Activated T-cell treated with anti-CD3 and anti-CD28 coated beads, Interleukin-2, amount 50 U/mL, for 4 hours (primary cell): Measurements from ENCODE around the gene DAB2IP. TPM values are rescaled to one million over a fixed set of nuclear protein-coding genes. Genes with fewer than 3 reads are reported as not detected.

Experiments used
- ATAC-seq, 2 donors: fragments of 200-7000 bp; cut with Tn5 transposase; one replicate each; pipeline ENCODE4 v1.10.0; 2021
- DNase-seq: peaks from one replicate; pipeline ENCODE4 v3.0.0-alpha.2; 2020
- H3K27me3 Mint-ChIP-seq: one replicate; pipeline ENCODE4 v1.8.0; 2021; ENCODE audit warnings: low read depth, mixed read lengths
- H3K36me3 Mint-ChIP-seq: one replicate; pipeline ENCODE4 v1.8.0; 2022; ENCODE audit warnings: mixed read lengths; ENCODE audit not compliant: insufficient read depth
- H3K4me1 Mint-ChIP-seq: one replicate; pipeline ENCODE4 v1.8.0; 2021; ENCODE audit warnings: low read depth, mixed read lengths
- H3K4me3 Mint-ChIP-seq: one replicate; pipeline ENCODE4 v1.8.0; 2021; ENCODE audit warnings: mild to moderate bottlenecking, moderate library complexity, mixed read lengths
- H3K9me3 Mint-ChIP-seq: one replicate; pipeline ENCODE4 v1.8.0; 2021; ENCODE audit warnings: mixed read lengths
- total RNA-seq, 3 donors: library from RNA; stranded (reverse); gene quantifications; one replicate each; pipeline ENCODE4 v1.2.1, GENCODE V29; 2021

Gene DAB2IP
- total RNA-seq, 3 donors from 2014 or later, result 0.14 to 0.24 (median 0.18) TPM

DNA sequence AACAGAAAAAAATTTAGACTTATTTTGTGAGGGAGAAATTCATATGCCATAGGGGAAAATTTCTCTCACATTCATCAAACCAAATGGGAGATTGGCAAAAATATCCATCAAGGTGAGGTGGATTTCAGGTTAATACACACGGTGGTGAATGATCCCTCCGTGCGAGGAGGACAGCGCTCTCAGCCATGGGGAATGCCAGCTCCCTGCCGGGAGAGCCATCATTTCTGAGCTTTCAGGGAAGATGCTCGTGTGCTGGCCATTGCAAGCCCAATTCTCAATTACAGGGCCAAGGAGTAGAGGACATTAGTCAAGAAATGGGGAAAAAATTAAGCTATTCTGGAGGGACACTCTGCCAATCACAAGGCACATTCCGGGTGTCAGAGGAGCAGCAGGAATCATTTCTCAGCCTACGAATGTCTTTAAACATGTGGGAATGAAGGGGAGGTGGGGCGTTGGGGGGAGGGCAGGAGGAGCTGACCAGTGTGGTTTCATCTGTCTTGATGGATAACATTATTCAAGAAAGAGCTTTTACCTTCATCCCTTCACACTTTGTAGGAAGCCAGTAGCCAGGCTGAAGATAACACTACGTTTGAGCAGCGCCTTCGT, 165.5 kb downstream of the DAB2IP start:
- DNase-seq (no peak), ATAC-seq (no peak)
- H3K9me3 Mint-ChIP-seq, result no peaks in the 10 kb centered on the region
- H3K27me3 Mint-ChIP-seq, result no peaks in the 10 kb centered on the region
- H3K36me3 Mint-ChIP-seq, result no peaks in the 10 kb centered on the region
- H3K4me3 Mint-ChIP-seq, result no peak overlapping the region
- H3K4me1 Mint-ChIP-seq, result no peaks in the 10 kb centered on the region

GRCh38 chr9:121817476-121817875, 166.0 kb downstream of the DAB2IP start:
- Mint-ChIP-seq H3K36me3 (no peaks in the 10 kb centered on the region), H3K4me3 (no peak overlapping the region), H3K9me3 (no peaks in the 10 kb centered on the region), H3K27me3 (no peaks in the 10 kb centered on the region), H3K4me1 (no peaks in the 10 kb centered on the region)
- ATAC-seq (no peak), DNase-seq (no peak)

DNA sequence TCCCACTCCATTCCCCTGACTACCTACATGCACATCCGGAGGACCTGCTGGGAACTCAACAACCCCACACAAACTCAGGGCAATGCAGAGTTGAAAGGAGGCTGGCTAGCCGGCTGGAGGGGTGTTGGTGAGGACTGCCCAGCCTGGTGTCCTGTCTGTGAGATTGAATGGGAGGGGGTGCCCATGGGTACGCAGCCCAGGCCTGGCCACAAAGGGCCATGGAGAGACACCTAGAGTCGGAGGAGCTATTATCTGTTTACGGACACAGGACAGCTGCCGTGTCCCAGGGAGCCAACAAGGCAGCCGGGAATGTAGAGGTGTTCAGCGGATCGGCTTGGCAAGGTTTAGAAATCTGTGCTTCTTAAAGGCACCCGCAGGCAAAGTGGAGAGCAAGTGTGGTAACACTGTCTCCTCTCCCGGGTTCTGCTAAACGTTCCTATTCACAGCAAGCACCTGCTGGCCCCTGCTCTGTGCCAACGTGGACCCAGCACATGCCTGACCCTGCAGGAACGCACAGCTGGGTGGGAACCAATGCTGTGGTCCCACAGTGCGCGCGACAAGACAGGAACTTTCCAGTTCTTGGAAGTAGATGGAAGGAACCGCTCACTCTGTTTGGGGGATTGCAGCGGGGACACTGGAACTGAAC, 166.7 kb downstream of the DAB2IP start:
- Mint-ChIP-seq H3K36me3 (no peaks in the 10 kb centered on the region), H3K9me3 (no peaks in the 10 kb centered on the region), H3K4me3 (no peak overlapping the region), H3K4me1 (no peaks in the 10 kb centered on the region), H3K27me3 (no peaks in the 10 kb centered on the region)
- ATAC-seq, result no peak
- no peak for DNase-seq

GRCh38 chr9:121818841-121819427, 167.5 kb downstream of the DAB2IP start:
- no peaks in the 10 kb centered on the region for H3K27me3 Mint-ChIP-seq
- no peaks in the 10 kb centered on the region for H3K9me3 Mint-ChIP-seq
- H3K4me3 Mint-ChIP-seq, result no peak overlapping the region
- ATAC-seq (no peak), DNase-seq (no peak)
- H3K36me3 Mint-ChIP-seq, result no peaks in the 10 kb centered on the region
- no peaks in the 10 kb centered on the region for H3K4me1 Mint-ChIP-seq

DNA sequence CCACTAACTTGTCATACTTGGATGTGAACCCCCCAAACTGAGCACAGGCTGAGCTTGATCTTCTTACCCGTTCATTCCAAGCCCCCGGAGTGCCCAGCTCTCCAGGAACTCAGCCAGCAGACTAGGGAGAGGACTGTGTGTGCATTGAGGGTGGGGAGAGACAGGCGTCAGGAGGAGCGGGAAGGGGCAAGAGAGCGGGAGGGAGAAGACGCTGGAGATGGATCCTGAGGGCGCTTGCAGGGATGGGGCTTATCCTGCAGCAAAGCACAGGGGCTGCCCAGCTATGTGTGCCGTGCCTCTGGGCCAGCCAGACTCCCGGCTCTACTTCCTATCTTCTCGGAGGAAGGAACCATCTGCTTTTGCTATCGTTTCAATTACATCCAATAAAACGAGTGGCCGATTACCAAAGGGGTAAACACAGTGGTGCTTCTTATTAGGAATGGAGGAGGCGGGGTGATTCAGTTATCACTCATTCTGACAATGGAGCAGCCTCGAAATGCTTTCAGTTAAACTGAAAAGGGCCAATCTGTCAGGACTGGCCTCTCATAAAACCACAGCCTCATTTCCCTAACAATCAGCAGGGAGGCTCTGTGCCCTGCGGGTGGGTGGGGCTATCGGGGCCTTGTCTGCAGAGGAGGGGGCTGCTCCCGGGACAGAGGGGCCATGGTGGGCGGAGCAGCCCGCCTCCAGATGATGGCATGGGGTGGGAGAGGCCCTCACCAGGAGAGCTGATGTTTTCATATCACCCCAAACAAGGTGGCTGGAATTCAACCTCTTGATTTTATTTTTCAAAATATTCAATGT, 168.2 kb downstream of the DAB2IP start:
- Mint-ChIP-seq H3K9me3 (no peaks in the 10 kb centered on the region), H3K4me1 (no peaks in the 10 kb centered on the region), H3K27me3 (no peaks in the 10 kb centered on the region), H3K4me3 (no peak overlapping the region), H3K36me3 (no peaks in the 10 kb centered on the region)
- ATAC-seq, result no peak
- DNase-seq, result no peak

DNA sequence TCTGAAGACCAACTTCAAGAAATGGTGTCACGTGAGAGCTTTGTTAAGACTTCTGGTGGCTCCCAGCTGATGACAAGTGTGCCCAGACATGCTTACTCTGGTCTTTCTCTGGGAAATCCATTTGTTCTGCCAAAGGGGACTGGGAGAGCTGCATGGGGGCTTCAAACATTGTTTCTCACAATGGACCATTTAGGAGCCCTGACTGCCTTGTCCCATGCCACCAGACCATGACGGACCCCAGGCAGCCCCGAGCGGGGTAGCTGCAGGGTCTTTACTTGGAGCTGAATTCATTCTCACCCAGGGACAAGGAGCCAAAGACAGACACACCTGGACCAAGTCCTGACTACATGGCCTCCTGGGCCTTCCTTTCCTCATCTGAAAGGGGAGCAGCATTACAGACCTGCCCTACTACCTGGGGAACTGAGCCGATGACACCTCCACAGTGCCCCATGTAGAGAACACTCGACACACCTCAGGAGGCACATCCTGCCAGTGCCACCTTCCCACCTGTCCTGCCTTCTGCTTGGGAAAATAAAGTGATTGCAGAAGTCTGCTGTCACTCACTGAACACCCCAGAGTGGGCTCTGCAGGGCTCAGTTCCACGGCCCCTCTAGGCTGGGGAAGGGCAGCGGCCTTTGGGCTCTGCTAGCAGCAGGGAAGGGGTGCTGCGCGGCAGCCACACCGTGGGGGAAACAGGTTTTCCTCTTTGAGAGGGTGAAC, 169.0 kb downstream of the DAB2IP start:
- ATAC-seq, result no peak
- Mint-ChIP-seq H3K27me3 (no peaks in the 10 kb centered on the region), H3K9me3 (no peaks in the 10 kb centered on the region), H3K4me1 (no peaks in the 10 kb centered on the region), H3K36me3 (no peaks in the 10 kb centered on the region), H3K4me3 (no peak overlapping the region)
- no peak for DNase-seq

DNA sequence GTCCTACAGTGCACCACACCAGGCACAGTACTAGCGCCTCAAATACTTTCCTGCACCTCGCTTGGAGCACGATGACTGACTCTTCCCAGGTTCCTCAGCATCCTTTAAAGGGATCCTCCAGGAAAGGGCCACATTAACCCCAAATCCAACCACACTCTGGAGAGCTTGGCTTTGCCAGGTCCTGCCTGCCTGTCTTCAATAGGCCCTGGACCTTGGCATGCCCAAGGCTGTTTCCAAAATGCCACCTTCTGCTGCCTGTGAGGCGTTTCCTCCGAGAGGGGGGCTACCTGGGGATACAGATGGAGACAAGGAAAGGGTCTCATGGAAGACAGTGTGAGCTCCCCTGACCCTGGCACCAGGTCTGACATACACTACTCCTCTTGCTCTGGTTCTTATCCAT, 169.9 kb downstream of the DAB2IP start:
- Mint-ChIP-seq H3K36me3 (no peaks in the 10 kb centered on the region), H3K4me1 (no peaks in the 10 kb centered on the region), H3K4me3 (no peak overlapping the region), H3K9me3 (no peaks in the 10 kb centered on the region), H3K27me3 (no peaks in the 10 kb centered on the region)
- DNase-seq (no peak), ATAC-seq (no peak)

GRCh38 chr9:121822093-121823085, 171.0 kb downstream of the DAB2IP start:
- no peaks in the 10 kb centered on the region for H3K9me3 Mint-ChIP-seq
- H3K4me1 Mint-ChIP-seq, result no peaks in the 10 kb centered on the region
- no peak for DNase-seq
- ATAC-seq, result peak in 1 of 2 donors; percentile 25
- no peaks in the 10 kb centered on the region for H3K27me3 Mint-ChIP-seq
- H3K36me3 Mint-ChIP-seq, result no peaks in the 10 kb centered on the region
- no peak overlapping the region for H3K4me3 Mint-ChIP-seq

- ATAC-seq, result no peak
- H3K4me1 Mint-ChIP-seq, result no peaks in the 10 kb centered on the region
- H3K9me3 Mint-ChIP-seq, result no peaks in the 10 kb centered on the region
- H3K36me3 Mint-ChIP-seq, result no peaks in the 10 kb centered on the region
- no peak overlapping the region for H3K4me3 Mint-ChIP-seq
- H3K27me3 Mint-ChIP-seq, result no peaks in the 10 kb centered on the region
- DNase-seq, result no peak
Observed at GRCh38 chr9:121823451-121824169, 172.2 kb downstream of the DAB2IP start.

DNA sequence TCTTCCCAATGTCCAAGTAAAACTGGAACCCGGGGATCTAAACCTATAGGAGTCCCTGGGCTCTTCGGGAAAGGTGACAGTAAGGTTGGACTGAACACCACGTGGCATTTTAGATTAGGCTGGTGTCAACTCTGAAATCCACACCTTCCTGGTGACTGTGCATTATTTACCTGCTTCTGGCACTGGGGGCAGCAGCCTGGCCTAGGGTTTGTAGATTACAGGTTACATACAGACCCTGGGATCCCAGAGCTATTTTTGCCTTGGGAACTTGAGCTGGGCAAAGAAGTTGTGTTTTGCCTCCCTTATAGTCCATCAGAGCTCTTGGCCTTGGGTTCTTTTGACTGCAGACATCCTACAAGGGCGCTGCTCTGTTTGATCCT, 173.2 kb downstream of the DAB2IP start:
- H3K36me3 Mint-ChIP-seq, result no peaks in the 10 kb centered on the region
- no peaks in the 10 kb centered on the region for H3K27me3 Mint-ChIP-seq
- H3K4me3 Mint-ChIP-seq, result no peak overlapping the region
- DNase-seq (no peak), ATAC-seq (no peak)
- no peaks in the 10 kb centered on the region for H3K4me1 Mint-ChIP-seq
- H3K9me3 Mint-ChIP-seq, result no peaks in the 10 kb centered on the region

DNA sequence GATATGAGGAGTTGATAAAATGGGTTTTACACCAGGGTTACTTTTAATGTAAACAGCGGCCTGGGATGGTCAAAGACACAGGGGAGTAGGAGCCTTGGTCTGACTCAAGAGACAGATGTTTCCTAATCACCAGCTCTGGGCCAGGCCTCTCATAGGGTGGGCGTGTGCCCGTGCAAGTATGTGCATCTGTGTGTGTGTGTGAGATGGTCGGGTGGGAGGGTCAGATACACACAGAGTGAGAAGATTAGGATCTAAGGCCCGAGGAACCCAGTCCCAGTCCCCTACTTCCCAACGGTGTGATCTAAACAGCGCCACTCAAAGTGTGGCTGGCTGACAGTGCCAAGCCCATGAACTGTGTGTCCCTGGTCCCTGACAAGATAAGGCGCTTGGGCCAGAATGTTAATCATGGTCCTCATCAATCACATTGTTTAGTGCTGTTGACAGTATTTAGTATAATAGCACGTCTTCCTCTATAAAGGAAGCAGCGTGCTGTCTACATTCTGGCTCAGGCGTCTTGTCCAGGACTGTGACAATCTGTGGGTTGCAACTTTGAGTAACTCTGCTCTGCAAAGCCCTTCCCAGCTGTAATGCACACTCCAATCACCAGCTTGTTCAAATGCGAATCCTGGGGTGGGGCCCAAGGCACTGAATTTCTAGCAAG, 173.7 kb downstream of the DAB2IP start:
- Mint-ChIP-seq H3K27me3 (no peaks in the 10 kb centered on the region), H3K36me3 (no peaks in the 10 kb centered on the region), H3K9me3 (no peaks in the 10 kb centered on the region), H3K4me3 (no peak overlapping the region), H3K4me1 (no peaks in the 10 kb centered on the region)
- ATAC-seq (no peak), DNase-seq (no peak)

- Mint-ChIP-seq H3K36me3 (no peaks in the 10 kb centered on the region), H3K4me1 (no peaks in the 10 kb centered on the region), H3K4me3 (no peak overlapping the region), H3K9me3 (no peaks in the 10 kb centered on the region), H3K27me3 (no peaks in the 10 kb centered on the region)
- ATAC-seq (no peak), DNase-seq (no peak)
Observed at GRCh38 chr9:121826711-121827110, 175.3 kb downstream of the DAB2IP start.
